Measurements from ENCODE around the gene HDAC3.

HDAC3 gene

DNA sequence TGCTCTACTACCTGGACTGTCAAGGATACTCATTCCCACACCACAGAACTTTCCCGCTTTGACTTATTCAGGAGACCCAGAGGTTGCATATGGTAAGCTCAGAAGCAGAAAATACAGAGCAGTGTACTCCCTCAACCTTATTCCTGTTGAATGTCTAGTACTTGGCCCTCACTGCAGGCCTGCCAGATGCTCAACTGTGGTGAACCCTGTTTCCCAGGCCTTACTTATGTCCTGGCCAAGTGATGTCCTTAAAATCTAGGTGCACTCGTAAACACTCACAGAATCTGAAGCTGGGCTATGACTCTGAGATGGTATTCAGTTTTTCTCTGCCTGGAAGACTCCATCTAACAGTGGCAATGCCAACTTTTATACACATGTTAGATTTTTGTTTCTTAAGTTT is 38.8 kb downstream of the HDAC3 start:
- no peak for TF ChIP-seq CTCF (IDR thresholded peaks at IDR 0.05; ENCODE audit: extremely low read depth, insufficient read depth, missing control alignments)
- DNase-seq (ENCODE audit: low spot score) = no peak
- in situ Hi-C loops (cut with MboI; ENCODE audit: low pct_unique_long_range_greater_than_20kb, low sequenced_read_pairs, unreplicated experiment) = no loop called here

- TF ChIP-seq CTCF (IDR thresholded peaks at IDR 0.05; ENCODE audit: extremely low read depth, insufficient read depth, missing control alignments) = no peak
- in situ Hi-C loops (cut with MboI; ENCODE audit: low pct_unique_long_range_greater_than_20kb, low sequenced_read_pairs, unreplicated experiment) = no loop called here
- DNase-seq (ENCODE audit: low spot score) = no peak
Measured at GRCh38 chr5:141597394-141597793, 39.3 kb downstream of the HDAC3 start.

DNA sequence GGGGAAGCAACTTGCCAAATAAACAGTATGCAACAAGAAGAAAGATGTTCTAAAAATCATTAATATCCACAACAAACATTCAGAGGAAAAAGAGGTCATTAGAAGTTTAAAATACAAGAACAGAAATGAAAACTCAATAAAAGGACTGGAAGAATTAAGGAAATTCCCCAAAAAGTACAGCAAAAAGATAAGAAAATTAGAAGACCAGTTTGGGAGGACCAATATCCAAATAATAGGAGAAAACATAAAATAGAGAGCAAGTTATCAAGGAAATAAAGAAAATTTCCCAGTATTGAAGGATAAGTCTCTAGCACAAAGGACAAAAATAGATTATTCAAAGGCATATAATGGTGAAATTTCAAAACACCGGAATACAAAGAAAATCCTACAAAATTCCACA is 39.8 kb downstream of the HDAC3 start:
- no peak for TF ChIP-seq CTCF (IDR thresholded peaks at IDR 0.05; ENCODE audit: extremely low read depth, insufficient read depth, missing control alignments)
- in situ Hi-C loops (cut with MboI; ENCODE audit: low pct_unique_long_range_greater_than_20kb, low sequenced_read_pairs, unreplicated experiment) = no loop called here
- DNase-seq (ENCODE audit: low spot score) = no peak

DNA sequence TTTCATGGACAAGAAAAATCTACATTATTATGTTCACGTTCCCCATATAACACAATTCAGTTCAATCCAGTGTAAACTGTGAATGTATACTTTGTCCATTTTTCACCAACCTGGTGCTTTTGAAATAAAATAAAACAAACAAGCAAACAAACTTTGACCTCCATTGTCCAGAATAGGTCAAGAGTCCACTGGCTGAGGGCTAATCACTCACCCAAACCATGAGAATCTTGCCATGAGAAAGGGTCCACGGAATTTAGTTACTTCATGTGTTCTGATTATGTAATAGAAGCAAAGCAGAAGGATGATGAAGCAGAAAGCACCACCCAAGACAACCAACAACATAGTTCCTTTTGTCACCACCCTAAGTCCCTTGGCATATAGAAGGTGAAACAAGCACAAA is 46.5 kb downstream of the HDAC3 start:
- TF ChIP-seq CTCF (IDR thresholded peaks at IDR 0.05; ENCODE audit: extremely low read depth, insufficient read depth, missing control alignments) = no peak
- in situ Hi-C loops (cut with MboI; ENCODE audit: low pct_unique_long_range_greater_than_20kb, low sequenced_read_pairs, unreplicated experiment) = no loop called here
- no peak for DNase-seq (ENCODE audit: low spot score)

- no peak for DNase-seq (ENCODE audit: low spot score)
- TF ChIP-seq CTCF (IDR thresholded peaks at IDR 0.05; ENCODE audit: extremely low read depth, insufficient read depth, missing control alignments) = no peak
- in situ Hi-C loops (cut with MboI; ENCODE audit: low pct_unique_long_range_greater_than_20kb, low sequenced_read_pairs, unreplicated experiment) = loop anchor here (5.0 kb wide), 1 partner anchor 36 kb away; no protein-coding TSS in a partner anchor
Measured at GRCh38 chr5:141586246-141586645, 50.4 kb downstream of the HDAC3 start.

GRCh38 chr5:141585594-141585993 is 51.1 kb downstream of the HDAC3 start:
- DNase-seq (ENCODE audit: low spot score) = no peak
- no peak for TF ChIP-seq CTCF (IDR thresholded peaks at IDR 0.05; ENCODE audit: extremely low read depth, insufficient read depth, missing control alignments)
- in situ Hi-C loops (cut with MboI; ENCODE audit: low pct_unique_long_range_greater_than_20kb, low sequenced_read_pairs, unreplicated experiment) = loop anchor here (5.0 kb wide), 1 partner anchor 37 kb away; no protein-coding TSS in a partner anchor

DNA sequence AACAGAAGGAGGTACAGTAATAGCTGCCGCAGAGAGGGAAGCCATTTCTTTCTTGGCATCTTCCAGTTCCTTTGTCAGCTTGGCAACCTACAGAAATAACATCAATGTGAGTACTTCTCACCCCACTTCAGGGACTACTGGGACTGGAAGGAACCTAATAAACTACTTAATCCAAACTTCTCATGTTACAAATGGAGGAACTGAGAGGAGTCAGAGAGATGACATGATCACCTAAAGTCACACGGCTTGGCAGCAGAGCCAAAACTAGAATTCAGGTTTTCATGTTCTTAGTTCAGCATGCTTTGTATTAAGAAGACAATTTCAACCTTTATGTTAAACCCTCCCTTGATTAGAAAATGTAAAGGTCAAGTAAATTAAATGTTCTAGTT is 62.5 kb downstream of the HDAC3 start:
- TF ChIP-seq CTCF (IDR thresholded peaks at IDR 0.05; ENCODE audit: extremely low read depth, insufficient read depth, missing control alignments) = no peak
- in situ Hi-C loops (cut with MboI; ENCODE audit: low pct_unique_long_range_greater_than_20kb, low sequenced_read_pairs, unreplicated experiment) = no loop called here
- no peak for DNase-seq (ENCODE audit: low spot score)

Data from GM13977 (cell line).